GM21619 (cell line): ENCODE data around the gene C1orf35.
"Not testable (repeated sequence)": the region's sequence is repeated elsewhere in the genome, so short reads cannot be mapped to it uniquely, and the experiment has no call there.

ENCODE experiments used
- ATAC-seq: cut with Tn5 transposase; IDR thresholded peaks from one replicate; pipeline ENCODE4 v1.9.1; 2021; ENCODE audit not compliant: unreplicated experiment

The C1orf35 gene

DNA sequence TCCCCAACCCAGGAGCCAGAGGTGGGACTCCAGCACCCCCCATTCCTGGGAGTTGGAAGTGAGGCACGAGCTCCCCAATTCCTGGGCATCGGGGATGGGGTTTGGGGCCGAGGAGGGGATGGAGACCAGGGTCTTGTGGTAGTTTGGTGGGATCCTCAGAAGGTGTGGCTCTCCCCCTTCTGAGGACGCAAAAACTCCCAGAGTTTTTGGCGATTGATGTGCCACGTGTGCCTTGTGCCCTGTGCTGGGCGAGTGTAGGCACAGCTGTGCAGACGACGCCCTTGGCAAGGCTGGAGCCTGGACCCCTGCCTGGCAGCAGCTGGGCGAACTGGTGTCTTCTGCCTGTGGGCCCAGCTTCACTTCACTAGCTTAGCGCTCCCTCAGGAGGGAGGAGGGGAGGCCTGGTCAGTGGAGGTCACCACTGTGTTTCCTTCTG, 39.6 kb upstream of the C1orf35 start:
- no peak for ATAC-seq

GRCh38 chr1:228142155-228142691, 39.1 kb upstream of the C1orf35 start:
- ATAC-seq = no peak

GRCh38 chr1:228141226-228142044, 38.3 kb upstream of the C1orf35 start:
- ATAC-seq = no peak

DNA sequence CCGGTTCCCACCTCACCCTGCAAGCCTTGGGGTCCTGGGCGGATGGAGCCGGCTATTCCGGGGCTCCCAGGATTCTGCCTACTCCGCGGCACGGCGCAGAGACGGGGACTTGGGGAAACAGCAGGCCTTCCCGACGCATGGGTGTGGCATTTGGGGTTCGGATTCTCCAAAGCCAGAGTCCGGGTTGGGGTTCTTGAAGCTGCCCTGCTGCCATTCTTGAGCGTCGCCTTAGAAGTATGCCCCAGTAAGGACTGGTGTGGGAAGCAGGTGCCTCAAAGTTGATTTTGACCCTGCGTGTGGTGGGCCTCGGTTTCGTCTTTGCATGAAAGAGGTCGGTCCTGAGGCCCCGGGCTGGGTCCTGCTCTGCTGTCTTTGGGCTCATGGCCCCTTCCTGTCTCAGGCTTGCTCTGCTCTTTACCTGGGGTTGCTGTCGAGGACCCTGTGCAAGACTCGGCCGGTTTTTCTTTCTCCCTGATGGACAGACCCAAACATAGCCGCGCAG, 37.6 kb upstream of the C1orf35 start:
- no peak for ATAC-seq

GRCh38 chr1:228139931-228140723, 37.0 kb upstream of the C1orf35 start, which contains the start of gene GUK1:
Gene GUK1, plus strand, starts transcription at chr1:228140279. Its CDS starts 24 bp downstream, at chr1:228140303.
- peak; percentile 91 for ATAC-seq

- no peak for ATAC-seq
Measured at GRCh38 chr1:228139406-228139930, 36.3 kb upstream of the C1orf35 start.

- no peak for ATAC-seq
Measured at GRCh38 chr1:228136901-228137300, 33.8 kb upstream of the C1orf35 start.

DNA sequence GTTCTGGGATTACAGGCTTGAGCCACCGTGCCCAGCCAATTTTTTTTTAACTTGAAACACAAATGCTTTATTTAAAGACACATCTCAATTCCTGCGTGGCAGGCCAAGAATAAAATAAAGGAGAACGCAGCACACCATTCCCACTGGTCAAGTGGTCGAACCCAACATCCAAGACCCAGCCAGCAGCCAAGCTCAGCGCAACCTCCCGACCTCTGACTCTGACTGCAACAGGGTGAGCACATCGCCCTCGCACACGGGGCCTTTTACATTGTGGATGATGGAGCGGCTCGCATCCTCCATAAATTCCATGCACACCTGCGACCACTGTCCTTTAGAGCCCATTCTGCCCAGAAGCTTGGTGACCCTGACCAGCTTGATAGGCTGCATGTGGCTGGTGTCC, 31.5 kb upstream of the C1orf35 start:
- no peak for ATAC-seq

GRCh38 chr1:228131766-228132165, 28.6 kb upstream of the C1orf35 start:
- ATAC-seq = no peak

GRCh38 chr1:228125185-228125584, 22.1 kb upstream of the C1orf35 start:
- ATAC-seq = no peak

DNA sequence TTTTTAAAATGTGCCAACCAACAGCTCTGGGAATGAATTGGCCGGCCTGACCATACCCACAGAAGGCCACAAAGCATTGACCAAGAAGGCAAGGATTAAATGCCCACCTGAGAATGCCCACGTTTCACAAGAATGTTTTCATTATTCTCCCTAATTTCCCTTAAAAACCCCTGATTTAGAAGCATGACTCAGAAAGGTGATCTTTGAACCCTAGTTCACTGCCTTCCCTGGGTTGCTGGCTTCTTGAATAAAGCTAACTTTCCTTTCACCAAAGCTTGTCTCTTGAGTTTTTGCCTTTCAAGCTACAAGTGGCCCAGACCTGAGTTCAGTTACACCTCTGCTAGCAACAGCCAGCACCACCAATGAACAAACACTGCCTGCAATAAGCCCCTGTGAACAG, 20.4 kb upstream of the C1orf35 start:
- ATAC-seq = no peak

DNA sequence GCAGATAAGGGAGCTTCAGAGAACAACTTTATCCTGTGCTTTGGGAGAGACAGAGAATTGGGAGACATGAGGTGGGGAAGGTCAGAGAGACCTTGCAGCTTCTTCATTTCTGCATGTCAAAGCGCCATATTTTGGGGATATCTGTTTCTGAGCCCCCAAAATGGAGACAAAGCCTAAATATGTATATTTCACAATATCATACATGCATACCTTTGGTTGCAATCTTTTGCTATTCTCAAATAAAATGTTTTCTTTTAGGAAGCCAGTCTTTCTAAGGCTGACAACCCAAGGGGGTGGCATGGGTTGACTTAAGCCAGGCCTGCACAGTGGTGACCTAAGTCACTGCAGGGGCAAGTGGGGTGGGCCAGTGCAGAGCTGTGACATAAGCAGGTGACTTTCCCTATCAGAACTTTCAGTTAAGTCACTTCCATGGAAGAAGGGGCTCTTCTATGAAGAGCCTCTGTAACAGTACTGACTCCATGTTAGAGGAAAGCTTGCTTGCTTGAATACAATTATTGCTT, 19.9 kb upstream of the C1orf35 start:
- no peak for ATAC-seq

GRCh38 chr1:228120857-228121489, 17.8 kb upstream of the C1orf35 start:
- no peak for ATAC-seq

DNA sequence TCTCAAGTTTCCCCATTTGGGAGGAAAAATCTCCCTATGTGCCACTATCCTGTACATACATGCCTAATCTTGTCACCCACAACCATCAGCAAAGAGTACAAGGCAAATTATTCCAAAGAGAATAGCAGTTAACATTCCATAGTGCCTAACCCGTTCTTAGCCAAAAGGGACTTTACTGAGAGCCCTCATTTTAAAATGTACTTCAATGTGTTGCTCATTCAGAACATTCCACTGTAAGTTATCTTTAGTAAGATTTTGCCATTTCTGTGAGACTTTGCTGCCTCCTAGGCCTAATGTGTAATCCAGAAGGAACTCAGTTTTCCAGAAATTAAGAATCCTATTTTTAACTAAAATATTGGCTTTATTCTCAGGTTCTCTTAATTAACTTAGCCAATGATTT, 17.2 kb upstream of the C1orf35 start:
- no peak for ATAC-seq

DNA sequence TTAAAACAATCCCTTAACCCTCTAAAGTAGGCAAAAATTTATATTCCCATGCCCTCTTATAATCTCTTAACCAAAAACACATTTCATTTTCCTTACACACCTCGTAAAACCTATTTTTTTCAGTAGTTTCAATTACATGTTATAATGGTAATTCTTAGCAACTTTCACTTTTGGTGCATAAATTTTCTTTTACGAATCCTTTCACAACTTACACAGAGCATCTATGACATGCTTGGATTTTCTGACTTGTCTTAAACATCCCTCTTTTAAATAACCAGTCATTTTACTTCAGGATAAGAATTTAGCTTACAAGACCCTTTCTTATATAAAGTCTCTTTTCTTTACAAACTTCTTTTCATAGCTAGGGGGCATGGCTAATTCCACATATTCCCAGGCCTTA, 14.9 kb upstream of the C1orf35 start:
- no peak for ATAC-seq

GRCh38 chr1:228117335-228117734, 14.2 kb upstream of the C1orf35 start:
- no peak for ATAC-seq

GRCh38 chr1:228114827-228115226, 11.7 kb upstream of the C1orf35 start:
- ATAC-seq = no peak

GRCh38 chr1:228112617-228113016, 9.5 kb upstream of the C1orf35 start:
- ATAC-seq = no peak

- no peak for ATAC-seq
Measured at GRCh38 chr1:228112167-228112566, 9.0 kb upstream of the C1orf35 start.

DNA sequence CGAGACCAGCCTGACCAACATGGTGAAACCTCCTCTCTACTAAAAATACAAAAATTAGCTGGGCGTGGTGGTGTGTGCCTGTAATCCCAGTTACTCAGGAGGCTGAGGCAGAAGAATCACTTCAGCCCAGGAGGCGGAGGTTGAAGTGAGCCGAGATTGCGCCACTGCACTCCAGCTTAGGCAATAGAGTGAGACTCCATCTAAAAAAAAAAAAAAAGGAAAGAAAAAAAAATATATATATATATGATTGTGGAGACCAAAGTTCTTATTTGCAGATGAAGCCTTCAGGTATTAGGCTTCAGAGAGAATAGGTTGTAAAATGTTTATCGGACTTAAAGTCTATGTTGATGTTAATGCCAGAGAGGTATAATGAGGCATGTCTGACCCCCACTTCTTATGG, 8.2 kb upstream of the C1orf35 start:
- not testable (repeated sequence) for ATAC-seq

- no peak for ATAC-seq
Measured at GRCh38 chr1:228110556-228110955, 7.4 kb upstream of the C1orf35 start.
